GM12891 (cell line): ENCODE data around the gene ADPGK. TPM values are rescaled to one million over a fixed set of nuclear protein-coding genes. Genes with fewer than 3 reads are reported as not detected.
"Not testable (repeated sequence)": the region's sequence is repeated elsewhere in the genome, so short reads cannot be mapped to it uniquely, and the experiment has no call there.

ENCODE experiments used
- DNase-seq: peaks from one replicate; pipeline ENCODE4 v3.0.0; 2011; ENCODE audit warnings: low spot score; ENCODE audit not compliant: insufficient read length
- FAIRE-seq: peaks from 2 replicates; lab custom pipeline; 2011; peaks lifted over from hg19 to GRCh38; lab: Jason Lieb, UNC
- PAX5 ChIP-seq: IDR thresholded peaks from 2 replicates; pipeline ENCODE4 v1.6.1; 2011; ENCODE audit warnings: low read length, moderate library complexity, mild to moderate bottlenecking; ENCODE audit not compliant: insufficient read depth, severe bottlenecking
- POLR2A ChIP-seq: IDR thresholded peaks from 2 replicates; pipeline ENCODE4 v1.6.1; 2011; ENCODE audit warnings: low read depth, low read length, control low read depth
- POLR2AphosphoS5 ChIP-seq: IDR thresholded peaks from 2 replicates; pipeline ENCODE4 v1.6.1; 2011; ENCODE audit warnings: low read depth, low read length, control low read depth
- POU2F2 ChIP-seq: IDR thresholded peaks from 2 replicates; pipeline ENCODE4 v1.6.1; 2011; ENCODE audit warnings: low read depth, mild to moderate bottlenecking, control low read depth, low read length, moderate library complexity
- SPI1 ChIP-seq: IDR thresholded peaks from 2 replicates; pipeline ENCODE4 v1.6.1; 2011; ENCODE audit warnings: low read depth, low read length, control low read depth
- TAF1 ChIP-seq: IDR thresholded peaks from 2 replicates; pipeline ENCODE4 v1.6.1; 2011; ENCODE audit warnings: low read depth, low read length, control low read depth
- polyA plus RNA-seq: library from polyadenylated mRNA; unstranded; fragments of >200 nt; gene quantifications from one replicate; pipeline ENCODE4 v1.2.1, GENCODE V29; 2012; ENCODE audit warnings: low read depth, missing spikeins, inconsistent platforms; ENCODE audit not compliant: missing spikeins

ADPGK gene
- polyA plus RNA-seq, result 29.2 TPM

DNA sequence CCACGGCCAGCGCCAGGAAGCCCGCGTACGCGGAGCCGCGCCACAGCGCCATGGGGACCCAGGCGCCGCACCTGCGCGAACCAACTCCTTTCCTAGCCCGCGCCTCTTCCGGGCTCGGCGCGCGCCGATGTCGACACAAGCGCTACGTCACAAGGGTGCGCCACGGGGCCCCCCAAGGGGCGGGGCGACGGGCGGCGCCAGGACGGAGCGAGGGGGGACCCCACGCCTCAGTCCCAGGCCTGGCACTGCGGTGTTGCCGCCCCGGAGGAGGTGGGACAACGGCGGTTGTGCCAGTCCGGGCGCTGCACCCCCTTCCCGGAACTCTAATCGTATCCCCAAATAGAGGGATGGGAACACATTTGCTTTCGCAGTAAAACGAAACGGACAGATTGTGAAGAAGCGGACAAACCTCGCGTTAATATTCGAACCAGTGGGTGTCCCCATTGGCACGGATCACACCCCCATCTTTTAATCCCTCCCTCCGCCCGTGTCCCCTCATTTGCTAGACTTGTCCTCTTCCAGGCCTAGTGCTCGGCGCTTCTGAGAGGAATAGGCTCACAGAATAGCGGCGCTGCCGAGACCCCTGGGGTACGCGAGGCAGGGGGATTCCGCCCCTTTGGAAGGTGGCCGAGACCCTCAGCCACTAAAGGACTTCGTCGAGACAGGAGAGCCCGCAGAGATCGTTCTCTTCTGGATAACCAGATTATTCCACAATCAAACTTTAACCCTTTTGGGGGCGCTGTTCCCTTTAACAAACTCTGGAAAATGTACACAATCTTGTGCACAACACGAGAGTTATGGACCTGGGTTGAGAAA is at the start of gene ADPGK:
Gene ADPGK, minus strand, starts transcription at position 119 of the 816 bp plus-strand sequence. Its CDS starts 67 bp downstream, at position 52.
- FAIRE-seq, result peak; percentile 87
- TF ChIP-seq POLR2AphosphoS5 (peak; percentile 91), TAF1 (peak; percentile 80), POLR2A (peak; percentile 94), POU2F2 (0 out of 2 replicates have a peak, but pooled peaks have one; percentile 49), PAX5 (no peak), SPI1 (no peak)
- peak; percentile 88 for DNase-seq

DNA sequence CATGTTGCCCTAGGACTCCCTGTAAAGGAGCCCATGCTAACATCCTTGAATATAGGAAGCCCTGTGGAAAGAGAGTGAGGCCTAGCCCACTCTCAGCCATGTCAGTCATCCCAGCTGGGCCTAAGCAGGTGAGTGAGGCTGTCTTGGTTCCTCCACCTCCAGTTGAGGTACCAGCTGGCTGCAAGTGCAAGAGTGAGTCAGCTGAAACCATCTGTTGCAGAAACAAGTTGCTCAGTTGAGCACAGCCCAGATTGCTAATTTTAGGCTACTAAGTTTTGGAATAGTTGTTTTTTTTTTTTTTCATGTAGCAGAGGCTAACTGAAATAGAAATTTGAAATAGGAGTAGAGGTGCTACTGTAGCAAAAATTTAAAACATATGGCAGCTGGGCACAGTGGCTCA is 43.7 kb upstream of the ADPGK start:
- peak; percentile 43 for FAIRE-seq
- TF ChIP-seq TAF1 (no peak), POU2F2 (no peak), POLR2AphosphoS5 (no peak), POLR2A (no peak), PAX5 (no peak), SPI1 (no peak)
- DNase-seq, result no peak

DNA sequence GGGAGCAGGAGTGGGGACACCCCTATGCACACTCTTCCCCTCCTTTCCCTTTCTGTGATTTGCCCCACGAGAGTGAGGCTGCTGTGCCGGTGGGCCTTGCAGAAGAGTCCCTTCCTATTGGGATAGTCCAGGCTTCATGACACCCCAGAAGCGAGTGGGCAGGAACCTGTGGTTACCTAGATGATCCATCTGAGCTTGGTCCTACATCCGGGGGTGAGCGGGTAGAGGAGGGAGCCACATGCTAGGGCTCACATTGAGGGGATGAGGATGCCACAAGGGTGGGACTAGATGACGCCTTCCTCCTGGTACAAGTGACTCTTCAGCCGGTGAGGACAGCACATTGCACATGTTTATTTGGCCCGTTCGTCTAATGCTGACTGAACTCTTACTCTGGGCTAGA is 43.1 kb upstream of the ADPGK start:
- FAIRE-seq (no peak), DNase-seq (no peak)
- no peak for TF ChIP-seq POU2F2
- TF ChIP-seq POLR2AphosphoS5, result no peak
- no peak for TF ChIP-seq POLR2A

DNA sequence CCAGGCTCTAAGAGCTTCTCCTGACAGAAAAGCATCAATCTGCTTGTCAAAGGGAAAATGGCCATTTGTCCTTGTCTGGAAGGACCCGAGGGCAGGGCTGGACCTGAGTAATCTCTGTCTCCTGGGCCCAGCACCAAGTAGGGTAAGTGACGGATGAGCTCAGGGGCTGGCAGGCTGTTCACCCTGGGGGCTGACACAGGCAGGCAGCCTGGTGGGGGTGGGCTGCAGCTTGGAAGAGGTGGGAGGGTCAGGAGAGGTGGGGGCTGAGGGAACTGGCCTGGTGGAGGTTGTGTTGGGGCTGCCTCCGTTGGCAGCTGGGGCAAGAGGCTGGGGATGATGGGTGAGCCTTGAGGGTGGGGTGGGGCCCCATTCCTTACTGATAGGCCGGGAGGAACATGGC is 42.3 kb upstream of the ADPGK start:
- DNase-seq (no peak), FAIRE-seq (no peak)
- TF ChIP-seq SPI1 (no peak), TAF1 (no peak), POLR2AphosphoS5 (no peak), PAX5 (no peak), POLR2A (no peak), POU2F2 (no peak)

DNA sequence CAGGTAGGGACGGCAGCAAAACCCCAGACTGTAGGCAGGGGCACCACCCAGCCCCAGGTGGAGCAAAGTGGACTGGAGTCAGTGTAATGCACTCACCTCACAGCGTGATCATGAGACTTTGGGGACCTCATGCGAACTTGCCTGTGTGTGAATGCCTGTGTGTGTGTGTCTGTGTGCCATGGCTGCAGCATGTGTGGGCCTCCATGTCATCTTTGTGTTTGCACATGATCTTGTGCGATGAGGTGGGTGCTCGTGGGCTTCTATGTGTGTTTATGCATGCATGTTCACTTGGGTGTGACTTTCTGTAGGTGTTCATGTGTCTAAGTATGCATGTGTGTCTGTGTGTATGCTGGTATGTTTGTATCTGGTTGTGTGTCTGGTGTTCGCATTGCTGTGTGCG is 41.2 kb upstream of the ADPGK start:
- FAIRE-seq, result peak; percentile 28
- no peak for DNase-seq
- TF ChIP-seq POU2F2, result no peak
- TF ChIP-seq SPI1, result no peak
- TF ChIP-seq PAX5, result no peak
- no peak for TF ChIP-seq TAF1
- TF ChIP-seq POLR2A, result no peak
- TF ChIP-seq POLR2AphosphoS5, result no peak

DNA sequence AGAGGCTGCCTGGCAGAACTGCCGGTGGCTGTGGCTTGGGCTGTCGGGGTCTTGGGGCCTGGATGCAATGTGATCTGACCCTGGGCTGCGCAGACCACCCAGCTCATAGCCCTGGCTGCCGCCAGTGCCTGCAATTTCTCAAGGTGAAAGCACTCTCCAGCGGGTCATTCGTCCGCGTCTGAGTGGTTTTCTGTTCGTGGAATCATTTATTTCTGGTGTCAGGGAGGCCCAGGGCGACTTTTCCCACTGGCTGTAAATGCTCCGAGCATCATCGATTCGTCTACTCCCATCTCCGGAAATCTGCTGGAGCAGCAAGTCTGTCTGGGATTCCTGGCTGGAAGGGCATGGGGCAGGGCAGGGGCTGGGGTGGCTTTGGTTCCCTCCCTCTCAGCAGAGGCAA is 40.6 kb upstream of the ADPGK start:
- DNase-seq (no peak), FAIRE-seq (no peak)
- no peak for TF ChIP-seq PAX5
- no peak for TF ChIP-seq POLR2AphosphoS5
- no peak for TF ChIP-seq SPI1
- no peak for TF ChIP-seq POU2F2
- TF ChIP-seq TAF1, result no peak
- no peak for TF ChIP-seq POLR2A

DNA sequence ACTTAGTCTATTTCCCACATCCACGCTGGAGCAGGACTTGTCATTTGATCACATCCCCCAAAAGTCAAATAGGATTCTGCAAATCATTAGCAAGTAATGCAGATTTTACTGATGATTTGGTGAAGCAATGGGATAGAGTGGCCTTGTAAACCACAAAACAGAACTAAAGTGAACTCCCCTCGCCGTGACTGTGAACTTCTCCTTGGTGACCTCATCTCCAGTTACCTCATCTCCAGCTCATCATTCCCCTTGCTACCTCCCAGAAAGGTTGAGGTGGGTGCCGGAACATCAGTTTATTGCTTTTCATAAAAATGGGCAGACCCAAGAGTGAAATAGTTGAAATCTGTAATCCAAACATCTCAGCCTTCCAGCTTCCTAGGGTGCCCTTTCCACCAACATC is 36.7 kb upstream of the ADPGK start:
- TF ChIP-seq POU2F2 (no peak), PAX5 (no peak), POLR2AphosphoS5 (no peak)
- FAIRE-seq (no peak), DNase-seq (no peak)

DNA sequence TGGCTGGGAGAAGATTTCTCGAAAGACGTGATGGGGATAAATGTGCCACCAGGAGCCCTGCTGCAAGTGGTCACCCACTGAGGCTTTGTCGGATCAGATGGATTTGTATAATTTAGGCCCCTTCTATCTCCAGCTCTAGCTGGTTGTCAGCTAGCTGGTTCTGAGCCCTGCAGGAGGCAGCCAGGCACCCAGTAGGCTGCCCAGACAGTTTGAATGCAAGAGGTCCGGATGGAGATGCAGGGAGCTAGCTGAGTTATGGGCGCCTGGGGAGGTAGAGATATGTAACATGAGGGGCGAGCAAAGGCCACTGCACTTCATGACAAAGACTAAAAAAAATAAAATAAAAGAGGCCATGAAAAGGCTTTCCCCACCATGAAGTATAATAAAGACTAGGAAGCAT is 35.1 kb upstream of the ADPGK start:
- DNase-seq (no peak), FAIRE-seq (no peak)
- TF ChIP-seq PAX5, result no peak
- TF ChIP-seq POU2F2, result no peak
- no peak for TF ChIP-seq POLR2AphosphoS5
- no peak for TF ChIP-seq SPI1
- no peak for TF ChIP-seq POLR2A
- no peak for TF ChIP-seq TAF1

DNA sequence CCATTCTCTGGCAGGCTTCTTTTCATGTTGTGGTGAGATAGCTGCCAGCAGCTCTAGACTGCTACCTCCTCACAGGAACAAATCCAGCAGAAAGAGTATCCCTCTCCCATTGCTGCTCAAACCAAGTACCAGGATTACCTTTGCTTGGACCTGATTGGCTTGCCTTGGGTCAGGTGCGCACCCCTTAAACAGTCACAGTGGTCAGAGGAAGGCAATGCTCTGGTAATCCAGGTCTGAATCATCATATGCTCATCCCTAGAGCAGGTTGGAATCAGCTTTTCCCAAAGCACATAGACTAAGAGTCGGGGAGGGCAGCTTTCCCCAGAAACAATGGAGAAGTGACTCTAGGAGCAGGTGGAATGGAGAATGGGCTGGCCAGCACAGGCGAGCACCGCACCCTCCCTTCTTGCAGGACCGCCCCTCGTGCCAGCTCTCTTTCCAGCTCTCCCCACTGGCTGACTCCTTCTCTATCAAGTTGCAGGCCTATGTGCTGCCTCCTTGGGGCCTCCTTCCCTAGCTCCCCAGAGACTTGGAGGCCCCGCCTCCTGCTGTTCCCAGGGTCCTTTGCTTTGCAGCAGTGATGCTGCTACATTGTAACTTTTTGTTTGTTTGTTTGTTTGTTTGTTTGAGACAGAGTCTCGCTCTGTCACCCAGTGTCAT is 29.9 kb upstream of the ADPGK start:
- DNase-seq (no peak), FAIRE-seq (no peak)
- no peak for TF ChIP-seq SPI1
- TF ChIP-seq POU2F2, result no peak
- TF ChIP-seq POLR2A, result no peak
- TF ChIP-seq POLR2AphosphoS5, result no peak

DNA sequence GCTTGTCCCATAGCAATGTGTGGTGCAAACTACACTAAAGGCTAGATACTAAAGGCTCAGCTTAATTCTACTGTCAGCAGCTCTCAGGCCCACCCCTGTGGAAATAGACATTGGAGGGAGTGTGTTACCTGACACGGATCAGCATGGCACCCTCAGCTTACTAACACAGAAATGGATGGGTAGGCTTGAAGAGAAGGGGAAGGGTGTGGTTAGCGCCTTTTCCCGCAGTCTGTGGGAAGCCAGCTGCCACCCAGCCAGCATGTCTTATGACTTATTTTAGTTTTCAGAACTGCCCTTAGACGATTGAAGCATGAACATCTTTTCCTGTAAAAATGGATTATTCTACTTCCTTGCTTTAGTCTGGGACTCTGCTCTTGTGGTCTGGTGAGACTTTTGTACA is 25.8 kb upstream of the ADPGK start:
- FAIRE-seq, result no peak
- no peak for DNase-seq

DNA sequence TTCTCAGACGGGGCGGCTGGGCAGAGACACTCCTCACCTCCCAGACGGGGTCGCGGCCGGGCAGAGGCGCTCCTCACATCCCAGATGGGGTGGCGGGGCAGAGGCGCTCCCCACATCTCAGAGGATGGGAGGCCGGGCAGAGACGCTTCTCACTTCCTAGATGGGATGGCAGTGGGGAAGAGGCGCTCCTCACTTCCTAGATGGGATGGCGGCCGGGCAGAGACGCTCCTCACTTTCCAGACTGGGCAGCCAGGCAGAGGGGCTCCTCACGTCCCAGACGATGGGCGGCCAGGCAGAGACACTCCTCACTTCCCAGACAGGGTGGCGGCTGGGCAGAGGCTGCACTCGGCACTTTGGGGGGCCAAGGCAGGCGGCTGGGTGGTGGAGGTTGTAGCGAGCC is 23.8 kb upstream of the ADPGK start:
- not testable (repeated sequence) for FAIRE-seq, DNase-seq

More for the DNA sequence above, 25.8 kb upstream of the ADPGK start:
- TF ChIP-seq TAF1 (no peak), POLR2A (no peak), POU2F2 (no peak), SPI1 (no peak), PAX5 (no peak), POLR2AphosphoS5 (no peak)
